Measurements from ENCODE around the gene MORN1. TPM values are rescaled to one million over a fixed set of nuclear protein-coding genes. Genes with fewer than 3 reads are reported as not detected.

MORN1 gene
- total and polyA plus RNA-seq, 9 of the 15 experiments (the other 6 are each of a cell fraction or from before 2014, with no cell fraction given), result 0.24 to 9.3 (median 4.2) TPM

GRCh38 chr1:2322065-2322571 is 69.2 kb downstream of the MORN1 start:
- H2AFZ ChIP-seq (ENCODE audit: low read depth, low read length), result no peak overlapping the region
- intact Hi-C loops (cut with micrococcal nuclease), result no loop called here
- no peak for FAIRE-seq

More at GRCh38 chr1:2322065-2322571, 69.2 kb downstream of the MORN1 start:
- Histone ChIP-seq H3K4me3 (no peak overlapping the region), H3K4me2 (ENCODE audit: insufficient read depth, low read length) (no peak overlapping the region), H3K9ac (ENCODE audit: insufficient read depth in 1 of 2, low read depth in 2 of 2, low read length in 2 of 2) (no peak overlapping the region), H3K27me3 (ENCODE audit: control insufficient read depth in 2 of 2, insufficient read depth in 2 of 2, low read length in 2 of 2) (peaks cover 65 to 95% of the 10 kb centered on the region in 2 experiments), H3K36me3 (ENCODE audit: control insufficient read depth, insufficient read depth, low read length) (no peaks in the 10 kb centered on the region), H3K79me2 (ENCODE audit: control insufficient read depth, insufficient read depth, low read length) (no peaks in the 10 kb centered on the region), H3K9me1 (ENCODE audit: control insufficient read depth, insufficient read depth, low read length) (no peaks in the 10 kb centered on the region), H3K4me1 (replicated peaks in 1 of 2; ENCODE audit: control insufficient read depth in 2 of 2, insufficient read depth in 2 of 2, low read length in 2 of 2) (peaks cover 0 to 70% of the 10 kb centered on the region in 2 experiments; a peak in 3 of 5 replicates), H3K27ac (ENCODE audit: extremely low read depth, low read depth, low read length) (no peak overlapping the region), H4K20me1 (replicated peaks; ENCODE audit: control insufficient read depth, insufficient read depth, low read length) (0 out of 2 replicates have a peak, but pooled peaks cover 5% of the 10 kb centered on the region), H3K9me3 (replicated peaks; ENCODE audit: control insufficient read depth, insufficient read depth, low read depth, low read length) (no peaks in the 10 kb centered on the region)
- POLR2A ChIA-PET, result no interaction called here
- CTCF ChIA-PET (ENCODE audit: low intra/inter-chr PET ratio), result no interaction called here
- DNase-seq (ENCODE audit: extremely low read depth in 1 of 4, low spot score in 3 of 4) (no peak), ATAC-seq (no peak)
- no TSS peak for BruUV-seq (replicated peaks)
- WGBS (ENCODE audit: insufficient coverage, low coverage, missing lambda C conversion rate), result 10% methylated on average over 30 of the region's 30 CpGs
- in situ Hi-C loops (cut with MboI), result no loop called here
- TF ChIP-seq THAP7 (CRISPR knock-in tag; IDR thresholded peaks at IDR 0.05) (no peak), GATA2 (CRISPR knock-in tag; IDR thresholded peaks at IDR 0.05) (no peak), ZNF3 (CRISPR knock-in tag; IDR thresholded peaks at IDR 0.05) (no peak), YY1 (IDR thresholded peaks at IDR 0.05; ENCODE audit: borderline replicate concordance in 1 of 3, control insufficient read depth in 1 of 3, extremely low read depth in 1 of 3, insufficient read depth in 3 of 3, insufficient read length in 1 of 3, insufficient replicate concordance in 2 of 3, low read depth in 1 of 3, low read length in 2 of 3) (no peak), UBTF (IDR thresholded peaks at IDR 0.05; ENCODE audit: borderline replicate concordance in 1 of 2, low read depth in 2 of 2, low read length in 2 of 2) (0 out of 4 replicates have a peak, but pooled peaks of 1 of the 2 experiments have one; percentile 6)
- TF ChIP-seq, protein P1, sequence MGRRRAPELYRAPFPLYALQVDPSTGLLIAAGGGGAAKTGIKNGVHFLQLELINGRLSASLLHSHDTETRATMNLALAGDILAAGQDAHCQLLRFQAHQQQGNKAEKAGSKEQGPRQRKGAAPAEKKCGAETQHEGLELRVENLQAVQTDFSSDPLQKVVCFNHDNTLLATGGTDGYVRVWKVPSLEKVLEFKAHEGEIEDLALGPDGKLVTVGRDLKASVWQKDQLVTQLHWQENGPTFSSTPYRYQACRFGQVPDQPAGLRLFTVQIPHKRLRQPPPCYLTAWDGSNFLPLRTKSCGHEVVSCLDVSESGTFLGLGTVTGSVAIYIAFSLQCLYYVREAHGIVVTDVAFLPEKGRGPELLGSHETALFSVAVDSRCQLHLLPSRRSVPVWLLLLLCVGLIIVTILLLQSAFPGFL (CRISPR knock-in tag; IDR thresholded peaks at IDR 0.05), result no peak
- TF ChIP-seq, protein P2, sequence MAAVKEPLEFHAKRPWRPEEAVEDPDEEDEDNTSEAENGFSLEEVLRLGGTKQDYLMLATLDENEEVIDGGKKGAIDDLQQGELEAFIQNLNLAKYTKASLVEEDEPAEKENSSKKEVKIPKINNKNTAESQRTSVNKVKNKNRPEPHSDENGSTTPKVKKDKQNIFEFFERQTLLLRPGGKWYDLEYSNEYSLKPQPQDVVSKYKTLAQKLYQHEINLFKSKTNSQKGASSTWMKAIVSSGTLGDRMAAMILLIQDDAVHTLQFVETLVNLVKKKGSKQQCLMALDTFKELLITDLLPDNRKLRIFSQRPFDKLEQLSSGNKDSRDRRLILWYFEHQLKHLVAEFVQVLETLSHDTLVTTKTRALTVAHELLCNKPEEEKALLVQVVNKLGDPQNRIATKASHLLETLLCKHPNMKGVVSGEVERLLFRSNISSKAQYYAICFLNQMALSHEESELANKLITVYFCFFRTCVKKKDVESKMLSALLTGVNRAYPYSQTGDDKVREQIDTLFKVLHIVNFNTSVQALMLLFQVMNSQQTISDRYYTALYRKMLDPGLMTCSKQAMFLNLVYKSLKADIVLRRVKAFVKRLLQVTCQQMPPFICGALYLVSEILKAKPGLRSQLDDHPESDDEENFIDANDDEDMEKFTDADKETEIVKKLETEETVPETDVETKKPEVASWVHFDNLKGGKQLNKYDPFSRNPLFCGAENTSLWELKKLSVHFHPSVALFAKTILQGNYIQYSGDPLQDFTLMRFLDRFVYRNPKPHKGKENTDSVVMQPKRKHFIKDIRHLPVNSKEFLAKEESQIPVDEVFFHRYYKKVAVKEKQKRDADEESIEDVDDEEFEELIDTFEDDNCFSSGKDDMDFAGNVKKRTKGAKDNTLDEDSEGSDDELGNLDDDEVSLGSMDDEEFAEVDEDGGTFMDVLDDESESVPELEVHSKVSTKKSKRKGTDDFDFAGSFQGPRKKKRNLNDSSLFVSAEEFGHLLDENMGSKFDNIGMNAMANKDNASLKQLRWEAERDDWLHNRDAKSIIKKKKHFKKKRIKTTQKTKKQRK (IDR thresholded peaks at IDR 0.05; ENCODE audit: borderline replicate concordance, low read depth, low read length), result no peak

Data from K562 (cell line).